B cell (primary cell): ENCODE measurements around the gene MBTD1. TPM values are rescaled to one million over a fixed set of nuclear protein-coding genes. Genes with fewer than 3 reads are reported as not detected.

ENCODE experiments used
- ATAC-seq: fragments of 200-7000 bp; cut with Tn5 transposase; one replicate; pipeline ENCODE4 v1.10.0; 2021; ENCODE audit warnings: low read depth, mild to moderate bottlenecking, moderate number of reproducible peaks, moderate library complexity
- CTCF ChIA-PET: fragments of 350-600 bp; sonication (Branson Sonifier 250); formaldehyde crosslinking; loops from one replicate; lab custom pipeline; 2021; ENCODE audit warnings: antibody characterized with exemption, inconsistent platforms; lab: Charles Lee
- POLR2A ChIA-PET: fragments of 350-600 bp; sonication (Branson Sonifier 250); formaldehyde crosslinking; loops from one replicate; lab custom pipeline; 2021; ENCODE audit warnings: antibody characterized with exemption; lab: Charles Lee
- DNase-seq: peaks from one replicate; pipeline ENCODE4 v3.0.0; 2013
- H2AFZ ChIP-seq: 2 replicates; pipeline ENCODE4 v1.6.1; 2012; ENCODE audit warnings: mild to moderate bottlenecking, low read depth, low read length; ENCODE audit not compliant: insufficient read depth, poor library complexity, severe bottlenecking
- H3K27ac ChIP-seq, 2 donors: 1 replicate in 1 of 2; 2 replicates in 1 of 2; pipeline ENCODE4 v1.5.1; 2012 to 2013; ENCODE audit warnings: low read length in 2 of 2, mild to moderate bottlenecking in 2 of 2, moderate library complexity in 1 of 2
- H3K27me3 ChIP-seq, 4 experiments: fragments of 200-600 bp in 1 of 4; sonication (generic) in 1 of 4; replicated peaks in 1 of 4; 1 replicate in 2 of 4; 2 replicates in 2 of 4; pipeline versions ENCODE4 v1.6.1 to v1.7.0; 2013 to 2016; ENCODE audit warnings: low read length in 3 of 4, mild to moderate bottlenecking in 2 of 4, mixed read lengths in 1 of 4, moderate library complexity in 1 of 4; ENCODE audit not compliant: insufficient read depth in 4 of 4, control insufficient read depth in 3 of 4; ENCODE audit errors: control extremely low read depth in 1 of 4
- H3K36me3 ChIP-seq, 2 experiments: replicated peaks in 1 of 2; 1 replicate in 1 of 2; 2 replicates in 1 of 2; pipeline versions ENCODE4 v1.6.1 to v1.7.1; 2013; ENCODE audit warnings: low read length in 1 of 2; ENCODE audit not compliant: insufficient read depth in 2 of 2, control insufficient read depth in 1 of 2; ENCODE audit errors: control extremely low read depth in 1 of 2, extremely low read depth in 1 of 2
- H3K4me1 ChIP-seq, 2 donors: fragments of 200-600 bp in 1 of 2; sonication (generic) in 1 of 2; 1 replicate in 1 of 2; 2 replicates in 1 of 2; pipeline versions ENCODE4 v1.5.1 to v1.6.1; 2013 to 2017; ENCODE audit warnings: low read length in 2 of 2; ENCODE audit not compliant: control insufficient read depth in 2 of 2, insufficient read depth in 2 of 2
- H3K4me2 ChIP-seq: replicated peaks from 2 replicates; pipeline ENCODE3; 2012; ENCODE audit warnings: mild to moderate bottlenecking, low read depth, low read length; ENCODE audit not compliant: poor library complexity, severe bottlenecking
- H3K4me3 ChIP-seq, 5 experiments: fragments of 200-600 bp in 1 of 5; sonication (generic) in 1 of 5; 1 replicate in 3 of 5; 2 replicates in 2 of 5; pipeline versions ENCODE4 v1.5.1 to v1.7.0; 2011 to 2016; ENCODE audit warnings: low read length in 4 of 5, mild to moderate bottlenecking in 4 of 5, low read depth in 2 of 5, control low read depth in 1 of 5, moderate library complexity in 1 of 5; ENCODE audit not compliant: insufficient read depth in 1 of 5; ENCODE audit errors: control extremely low read depth in 1 of 5, extremely low read depth in 1 of 5
- H3K79me2 ChIP-seq: fragments of 200-600 bp; sonication (generic); one replicate; pipeline ENCODE4 v1.6.0; 2016; ENCODE audit warnings: low read length; ENCODE audit not compliant: control insufficient read depth, insufficient read depth
- H3K9ac ChIP-seq: fragments of 200-600 bp; sonication (generic); 2 replicates; pipeline ENCODE4 v1.6.1; 2017; ENCODE audit warnings: mild to moderate bottlenecking, low read length, moderate library complexity
- H3K9me3 ChIP-seq, 3 donors: one replicate each; pipeline versions ENCODE4 v1.6.1 to v1.7.1; 2013; ENCODE audit warnings: low read length in 2 of 3; ENCODE audit not compliant: control insufficient read depth in 2 of 3, insufficient read depth in 1 of 3; ENCODE audit errors: control extremely low read depth in 1 of 3
- H4K20me1 ChIP-seq: 2 replicates; pipeline ENCODE4 v1.6.0; 2012; ENCODE audit warnings: mild to moderate bottlenecking, low read length; ENCODE audit not compliant: insufficient read depth, control insufficient read depth, poor library complexity, severe bottlenecking
- H3K27ac Mint-ChIP-seq: one replicate; pipeline ENCODE4 v1.8.0; 2021; ENCODE audit warnings: mixed read lengths
- H3K27me3 Mint-ChIP-seq: one replicate; pipeline ENCODE4 v1.8.0; 2021; ENCODE audit warnings: mixed read lengths
- H3K4me1 Mint-ChIP-seq: one replicate; pipeline ENCODE4 v1.8.0; 2021; ENCODE audit warnings: mixed read lengths
- H3K4me3 Mint-ChIP-seq: one replicate; pipeline ENCODE4 v1.8.0; 2021; ENCODE audit warnings: mixed read lengths
- H3K9me3 Mint-ChIP-seq: one replicate; pipeline ENCODE4 v1.8.0; 2022; ENCODE audit warnings: mixed read lengths; ENCODE audit not compliant: insufficient read depth
- CTCF ChIP-seq: fragments of 200-600 bp; IDR thresholded peaks from one replicate; pipeline ENCODE4 v1.8.0; 2022; ENCODE audit warnings: antibody characterized with exemption, mild to moderate bottlenecking
- EZH2 ChIP-seq: IDR thresholded peaks from 2 replicates; pipeline ENCODE4 v1.6.1; 2012; ENCODE audit warnings: borderline replicate concordance, low read depth, mild to moderate bottlenecking, moderate library complexity, low read length; ENCODE audit not compliant: insufficient read depth, poor library complexity, severe bottlenecking
- WGBS: methylation state at CpG from one replicate; pipeline ENCODE4 v1.1.5; 2013; ENCODE audit warnings: missing lambda C conversion rate; ENCODE audit not compliant: insufficient coverage; 5-methylcytosine and 5-hydroxymethylcytosine counted together
- intact Hi-C: fragments of 100-400 bp; cut with micrococcal nuclease; formaldehyde crosslinking; loops from one replicate; pipeline ENCODE4 v1.10.0; 2022
- polyA plus RNA-seq: library from polyadenylated mRNA; depleted of rRNA; stranded (reverse); fragments of >200 nt; gene quantifications from 2 replicates; pipeline ENCODE4 v1.2.3, GENCODE V29; 2012
- total RNA-seq, 2 donors: library from RNA; stranded (reverse); fragments of 120-200 nt in 1 of 2; gene quantifications; 1 replicate in 1 of 2; 2 replicates in 1 of 2; pipeline versions ENCODE4 v1.2.3 to v1.2.4, GENCODE V29; 2013 to 2022

The MBTD1 gene
- total and polyA plus RNA-seq, 2 donors (not counting 1 experiment from before 2014, with no cell fraction given): 9.6 to 39.7 TPM

- WGBS: under 1% methylated on average over 34 of the region's 42 CpGs
- no peaks in the 10 kb centered on the region for H3K27me3 Mint-ChIP-seq
- Histone ChIP-seq H2AFZ (peak overlapping the region; percentile 94), H3K79me2 (no peaks in the 10 kb centered on the region), H3K27ac (peak overlapping the region; percentile 46 to 77), H4K20me1 (no peaks in the 10 kb centered on the region), H3K36me3 (peaks cover 2 to 20% of the 10 kb centered on the region in 2 experiments), H3K27me3 (no peaks in the 10 kb centered on the region), H3K9me3 (no peaks in the 10 kb centered on the region), H3K9ac (peak overlapping the region; percentile 80), H3K4me1 (peaks cover 9 to 22% of the 10 kb centered on the region in 2 donors), H3K4me3 (peak overlapping the region; percentile 52 to 83 (median 74)), H3K4me2 (peak overlapping the region; percentile 94)
- POLR2A ChIA-PET: interaction anchor here (2.0 kb wide), 1 partner anchor 14 kb away, joined by 20 read pairs; the partner anchor contains the start of gene NME1
- H3K4me3 Mint-ChIP-seq: peak overlapping the region; percentile 97
- no peaks in the 10 kb centered on the region for H3K9me3 Mint-ChIP-seq
- CTCF ChIA-PET: interaction anchor here (1.1 to 1.5 kb wide), 2 partner anchors 14 to 168 kb away, joined by 3 to 4 read pairs; partner anchors contain the start of gene NME1
- ATAC-seq: peak; percentile 52
- peak; percentile 85 for TF ChIP-seq CTCF
- TF ChIP-seq EZH2: no peak
- DNase-seq: peak; percentile 80
- intact Hi-C loops: loop anchor here (1.0 to 5.0 kb wide), 7 partner anchors 14 to 620 kb away; partner anchors contain the start of genes ANKRD40, MBTD1, NME1 and SPAG9
- peaks cover 16% of the 10 kb centered on the region for H3K4me1 Mint-ChIP-seq
- peak overlapping the region; percentile 88 for H3K27ac Mint-ChIP-seq
These were observed 92.6 kb downstream of the MBTD1 start for GRCh38 chr17:51166987-51167931.
